Measurements from ENCODE around the gene FGF12. TPM values are rescaled to one million over a fixed set of nuclear protein-coding genes. Genes with fewer than 3 reads are reported as not detected.

The FGF12 gene
- polyA plus RNA-seq, 1 of the 3 experiments (the other 2 are of a cell fraction): 0.30 TPM

DNA sequence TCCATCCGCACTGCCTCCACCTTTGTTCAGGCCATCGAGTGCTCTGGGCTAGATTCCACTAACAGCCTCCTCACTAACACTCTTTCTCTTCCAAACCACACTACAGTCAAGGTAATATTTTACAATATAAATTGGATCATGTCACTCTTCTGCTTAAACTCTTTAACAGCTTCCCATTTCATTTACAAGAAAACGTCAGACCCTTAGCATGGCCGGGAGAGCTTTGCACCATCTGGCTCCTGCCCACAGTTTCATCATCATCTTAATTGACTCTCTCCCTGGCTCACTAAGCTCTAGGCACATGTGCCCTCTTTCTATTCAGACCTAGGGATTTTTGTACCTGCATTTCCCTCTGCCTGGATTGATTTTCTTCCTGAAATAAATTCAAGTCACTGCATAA, 354.7 kb downstream of the FGF12 start:
- no peaks in the 10 kb centered on the region for H3K79me2 ChIP-seq (ENCODE audit: insufficient read depth)
- TF ChIP-seq GABPA (IDR thresholded peaks at IDR 0.05; ENCODE audit: low read depth) (no peak), MXI1 (IDR thresholded peaks at IDR 0.05; ENCODE audit: low read depth, low read length) (no peak), RAD21 (IDR thresholded peaks at IDR 0.05; ENCODE audit: low read length) (no peak), JUND (IDR thresholded peaks at IDR 0.05) (no peak), NFIC (IDR thresholded peaks at IDR 0.05; ENCODE audit: borderline replicate concordance) (no peak), FOSL2 (IDR thresholded peaks at IDR 0.05; ENCODE audit: borderline replicate concordance, low read depth) (no peak), FOXM1 (IDR thresholded peaks at IDR 0.05; ENCODE audit: low read depth) (no peak), YY1 (IDR thresholded peaks at IDR 0.05; ENCODE audit: low read depth) (no peak), TCF12 (IDR thresholded peaks at IDR 0.05) (no peak), POLR2AphosphoS5 (IDR thresholded peaks at IDR 0.05; ENCODE audit: low read depth, low read length) (no peak), SIN3A (IDR thresholded peaks at IDR 0.05; ENCODE audit: borderline replicate concordance, low read depth, low read length) (no peak), ELF1 (IDR thresholded peaks at IDR 0.05) (no peak)
- TF ChIP-seq, protein P1, sequence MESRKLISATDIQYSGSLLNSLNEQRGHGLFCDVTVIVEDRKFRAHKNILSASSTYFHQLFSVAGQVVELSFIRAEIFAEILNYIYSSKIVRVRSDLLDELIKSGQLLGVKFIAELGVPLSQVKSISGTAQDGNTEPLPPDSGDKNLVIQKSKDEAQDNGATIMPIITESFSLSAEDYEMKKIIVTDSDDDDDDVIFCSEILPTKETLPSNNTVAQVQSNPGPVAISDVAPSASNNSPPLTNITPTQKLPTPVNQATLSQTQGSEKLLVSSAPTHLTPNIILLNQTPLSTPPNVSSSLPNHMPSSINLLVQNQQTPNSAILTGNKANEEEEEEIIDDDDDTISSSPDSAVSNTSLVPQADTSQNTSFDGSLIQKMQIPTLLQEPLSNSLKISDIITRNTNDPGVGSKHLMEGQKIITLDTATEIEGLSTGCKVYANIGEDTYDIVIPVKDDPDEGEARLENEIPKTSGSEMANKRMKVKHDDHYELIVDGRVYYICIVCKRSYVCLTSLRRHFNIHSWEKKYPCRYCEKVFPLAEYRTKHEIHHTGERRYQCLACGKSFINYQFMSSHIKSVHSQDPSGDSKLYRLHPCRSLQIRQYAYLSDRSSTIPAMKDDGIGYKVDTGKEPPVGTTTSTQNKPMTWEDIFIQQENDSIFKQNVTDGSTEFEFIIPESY (IDR thresholded peaks at IDR 0.05; ENCODE audit: borderline replicate concordance, low read depth): no peak
- TF ChIP-seq, protein P2, sequence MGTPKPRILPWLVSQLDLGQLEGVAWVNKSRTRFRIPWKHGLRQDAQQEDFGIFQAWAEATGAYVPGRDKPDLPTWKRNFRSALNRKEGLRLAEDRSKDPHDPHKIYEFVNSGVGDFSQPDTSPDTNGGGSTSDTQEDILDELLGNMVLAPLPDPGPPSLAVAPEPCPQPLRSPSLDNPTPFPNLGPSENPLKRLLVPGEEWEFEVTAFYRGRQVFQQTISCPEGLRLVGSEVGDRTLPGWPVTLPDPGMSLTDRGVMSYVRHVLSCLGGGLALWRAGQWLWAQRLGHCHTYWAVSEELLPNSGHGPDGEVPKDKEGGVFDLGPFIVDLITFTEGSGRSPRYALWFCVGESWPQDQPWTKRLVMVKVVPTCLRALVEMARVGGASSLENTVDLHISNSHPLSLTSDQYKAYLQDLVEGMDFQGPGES (IDR thresholded peaks at IDR 0.05; ENCODE audit: low read depth, low read length): no peak
- TF ChIP-seq, protein P3, sequence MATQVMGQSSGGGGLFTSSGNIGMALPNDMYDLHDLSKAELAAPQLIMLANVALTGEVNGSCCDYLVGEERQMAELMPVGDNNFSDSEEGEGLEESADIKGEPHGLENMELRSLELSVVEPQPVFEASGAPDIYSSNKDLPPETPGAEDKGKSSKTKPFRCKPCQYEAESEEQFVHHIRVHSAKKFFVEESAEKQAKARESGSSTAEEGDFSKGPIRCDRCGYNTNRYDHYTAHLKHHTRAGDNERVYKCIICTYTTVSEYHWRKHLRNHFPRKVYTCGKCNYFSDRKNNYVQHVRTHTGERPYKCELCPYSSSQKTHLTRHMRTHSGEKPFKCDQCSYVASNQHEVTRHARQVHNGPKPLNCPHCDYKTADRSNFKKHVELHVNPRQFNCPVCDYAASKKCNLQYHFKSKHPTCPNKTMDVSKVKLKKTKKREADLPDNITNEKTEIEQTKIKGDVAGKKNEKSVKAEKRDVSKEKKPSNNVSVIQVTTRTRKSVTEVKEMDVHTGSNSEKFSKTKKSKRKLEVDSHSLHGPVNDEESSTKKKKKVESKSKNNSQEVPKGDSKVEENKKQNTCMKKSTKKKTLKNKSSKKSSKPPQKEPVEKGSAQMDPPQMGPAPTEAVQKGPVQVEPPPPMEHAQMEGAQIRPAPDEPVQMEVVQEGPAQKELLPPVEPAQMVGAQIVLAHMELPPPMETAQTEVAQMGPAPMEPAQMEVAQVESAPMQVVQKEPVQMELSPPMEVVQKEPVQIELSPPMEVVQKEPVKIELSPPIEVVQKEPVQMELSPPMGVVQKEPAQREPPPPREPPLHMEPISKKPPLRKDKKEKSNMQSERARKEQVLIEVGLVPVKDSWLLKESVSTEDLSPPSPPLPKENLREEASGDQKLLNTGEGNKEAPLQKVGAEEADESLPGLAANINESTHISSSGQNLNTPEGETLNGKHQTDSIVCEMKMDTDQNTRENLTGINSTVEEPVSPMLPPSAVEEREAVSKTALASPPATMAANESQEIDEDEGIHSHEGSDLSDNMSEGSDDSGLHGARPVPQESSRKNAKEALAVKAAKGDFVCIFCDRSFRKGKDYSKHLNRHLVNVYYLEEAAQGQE (IDR thresholded peaks at IDR 0.05; ENCODE audit: low read depth, low read length): no peak
- TF ChIP-seq, protein P4, sequence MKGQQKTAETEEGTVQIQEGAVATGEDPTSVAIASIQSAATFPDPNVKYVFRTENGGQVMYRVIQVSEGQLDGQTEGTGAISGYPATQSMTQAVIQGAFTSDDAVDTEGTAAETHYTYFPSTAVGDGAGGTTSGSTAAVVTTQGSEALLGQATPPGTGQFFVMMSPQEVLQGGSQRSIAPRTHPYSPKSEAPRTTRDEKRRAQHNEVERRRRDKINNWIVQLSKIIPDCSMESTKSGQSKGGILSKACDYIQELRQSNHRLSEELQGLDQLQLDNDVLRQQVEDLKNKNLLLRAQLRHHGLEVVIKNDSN (IDR thresholded peaks at IDR 0.05; ENCODE audit: borderline replicate concordance, low read depth): no peak
- TF ChIP-seq, protein P5, sequence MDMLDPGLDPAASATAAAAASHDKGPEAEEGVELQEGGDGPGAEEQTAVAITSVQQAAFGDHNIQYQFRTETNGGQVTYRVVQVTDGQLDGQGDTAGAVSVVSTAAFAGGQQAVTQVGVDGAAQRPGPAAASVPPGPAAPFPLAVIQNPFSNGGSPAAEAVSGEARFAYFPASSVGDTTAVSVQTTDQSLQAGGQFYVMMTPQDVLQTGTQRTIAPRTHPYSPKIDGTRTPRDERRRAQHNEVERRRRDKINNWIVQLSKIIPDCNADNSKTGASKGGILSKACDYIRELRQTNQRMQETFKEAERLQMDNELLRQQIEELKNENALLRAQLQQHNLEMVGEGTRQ (IDR thresholded peaks at IDR 0.05; ENCODE audit: borderline replicate concordance, low read depth, low read length): no peak
- DNase-seq: no peak
- no peak overlapping the region for H3K4me2 ChIP-seq
- H3K9ac ChIP-seq: no peak overlapping the region
- H3K27me3 ChIP-seq (ENCODE audit: insufficient read depth): no peaks in the 10 kb centered on the region; the same call in 1 of the 2 replicates
- no peaks in the 10 kb centered on the region for H3K9me3 ChIP-seq
- H2AFZ ChIP-seq (ENCODE audit: low read depth): no peak overlapping the region
- peaks cover 0 to 4% of the 10 kb centered on the region in 2 experiments; a peak in 1 of 4 replicates for H3K4me1 ChIP-seq (ENCODE audit: control insufficient read depth in 1 of 2, insufficient read depth in 2 of 2, low read depth in 1 of 2, low read length in 1 of 2)
- H3F3A ChIP-seq (replicated peaks; ENCODE audit: insufficient read depth): no peaks in the 10 kb centered on the region
- CTCF ChIA-PET: interaction anchor here (1.3 to 1.4 kb wide), 2 partner anchors 13 to 72 kb away, joined by 4 to 5 read pairs; no protein-coding TSS in a partner anchor
- no peaks in the 10 kb centered on the region for H3K36me3 ChIP-seq (replicated peaks in 1 of 2; ENCODE audit: control insufficient read depth in 1 of 2, insufficient read depth in 2 of 2, low read length in 1 of 2)
- under 1% methylated on average over 4 of the region's 4 CpGs for WGBS (ENCODE audit: low lambda C conversion rate)
- H3K9me2 ChIP-seq: no peaks in the 10 kb centered on the region
- no peak overlapping the region for H3K27ac ChIP-seq (ENCODE audit: low read depth in 2 of 2, low read length in 1 of 2)
- no peaks in the 10 kb centered on the region for H4K20me1 ChIP-seq (ENCODE audit: insufficient read depth)
- H3K4me3 ChIP-seq (ENCODE audit: low read depth in 2 of 2, low read length in 1 of 2): no peak overlapping the region
- POLR2A ChIA-PET: no interaction called here
